PC-3 (cell line): ENCODE results near the gene RAB4A. TPM values are rescaled to one million over a fixed set of nuclear protein-coding genes. Genes with fewer than 3 reads are reported as not detected.

Source experiments
- ATAC-seq: fragments of 200-7000 bp; cut with Tn5 transposase; 2 replicates; pipeline ENCODE4 v1.9.1; 2020; ENCODE audit warnings: mild to moderate bottlenecking, moderate library complexity
- BruUV-seq: library from RNA; stranded (reverse); fragments of 400-500 nt; replicated peaks from 2 replicates; lab custom pipeline; 2021; lab: Mats Ljungman, UMichigan
- CTCF ChIA-PET: fragments of 300-600 bp; sonication (Branson Sonifier 250); formaldehyde crosslinking; loops from one replicate; lab custom pipeline; 2022; ENCODE audit warnings: antibody characterized with exemption; lab: Charles Lee
- POLR2A ChIA-PET: fragments of 300-600 bp; sonication (Branson Sonifier 250); formaldehyde crosslinking; loops from one replicate; lab custom pipeline; 2022; ENCODE audit warnings: antibody characterized with exemption; ENCODE audit not compliant: unreplicated experiment; lab: Charles Lee
- DNase-seq: peaks from one replicate; pipeline ENCODE4 v3.0.0-alpha.2; 2015
- H2AFZ ChIP-seq: fragments of 300-600 bp; sonication (generic); 2 replicates; pipeline ENCODE4 v1.6.0; 2016; ENCODE audit warnings: antibody characterized with exemption, low read length
- H3F3A ChIP-seq: fragments of 300-600 bp; sonication (generic); one replicate; pipeline ENCODE4 v1.6.0; 2017; ENCODE audit warnings: antibody characterized with exemption, low read length, control low read depth, mild to moderate bottlenecking; ENCODE audit not compliant: unreplicated experiment
- H3K27ac ChIP-seq: fragments of 300-600 bp; sonication (generic); 2 replicates; pipeline ENCODE4 v1.5.1; 2016; ENCODE audit warnings: mild to moderate bottlenecking, low read length
- H3K27me3 ChIP-seq: fragments of 300-600 bp; sonication (generic); 2 replicates; pipeline ENCODE4 v1.6.1; 2016; ENCODE audit warnings: low read length, mixed read lengths
- H3K36me3 ChIP-seq: fragments of 300-600 bp; sonication (generic); 2 replicates; pipeline ENCODE4 v1.6.1; 2016; ENCODE audit warnings: low read depth, mixed run types, low read length, mixed read lengths
- H3K4me1 ChIP-seq: fragments of 300-600 bp; sonication (generic); 2 replicates; pipeline ENCODE4 v1.5.1; 2016; ENCODE audit warnings: low read length; ENCODE audit not compliant: insufficient read depth
- H3K4me2 ChIP-seq: fragments of 300-600 bp; sonication (generic); 2 replicates; pipeline ENCODE4 v1.6.0; 2016; ENCODE audit warnings: low read length
- H3K4me3 ChIP-seq: fragments of 300-600 bp; sonication (generic); 2 replicates; pipeline ENCODE4 v1.5.1; 2016; ENCODE audit warnings: mild to moderate bottlenecking, low read length, mixed read lengths
- H3K79me2 ChIP-seq: fragments of 300-600 bp; sonication (generic); 2 replicates; pipeline ENCODE4 v1.6.1; 2017; ENCODE audit warnings: low read length, mixed read lengths
- H3K9ac ChIP-seq: fragments of 300-600 bp; sonication (generic); 2 replicates; pipeline ENCODE4 v1.6.0; 2016; ENCODE audit warnings: mild to moderate bottlenecking, low read length
- H3K9me2 ChIP-seq: fragments of 300-600 bp; sonication (generic); replicated peaks from 2 replicates; pipeline ENCODE4 v1.6.1; 2016; ENCODE audit warnings: mixed run types, low read length, mixed read lengths
- H3K9me3 ChIP-seq: fragments of 300-600 bp; sonication (generic); 2 replicates; pipeline ENCODE4 v1.6.1; 2016; ENCODE audit warnings: low read length, mixed read lengths
- H4K20me1 ChIP-seq: fragments of 300-600 bp; sonication (generic); 2 replicates; pipeline ENCODE4 v1.6.1; 2016; ENCODE audit warnings: low read length, mixed read lengths
- EZH2 ChIP-seq: fragments of 300-600 bp; sonication (generic); IDR thresholded peaks from one replicate; pipeline ENCODE4 v1.6.1; 2017; ENCODE audit warnings: antibody characterized with exemption, mild to moderate bottlenecking, low read length; ENCODE audit not compliant: unreplicated experiment
- EZH2phosphoT487 ChIP-seq: fragments of 300-600 bp; sonication (generic); IDR thresholded peaks from 2 replicates; pipeline ENCODE4 v1.6.1; 2018; ENCODE audit warnings: mild to moderate bottlenecking, antibody characterized with exemption, low read length, borderline replicate concordance
- intact Hi-C: fragments of 100-400 bp; cut with micrococcal nuclease; formaldehyde crosslinking; loops from 2 replicates; pipeline ENCODE4 v1.9.0; 2023
- total RNA-seq: library from RNA; depleted of rRNA; stranded (reverse); fragments of >200 nt; gene quantifications from 2 replicates; pipeline ENCODE4 v1.2.3, GENCODE V29; 2014
- TF ChIP-seq, protein P1 (sequence below): fragments of 300-600 bp; sonication (generic); conservative IDR thresholded peaks from 2 replicates; pipeline ENCODE4 v1.5.1; 2017; ENCODE audit warnings: antibody characterized with exemption, low read depth, mild to moderate bottlenecking, low read length

RAB4A gene
- total RNA-seq, 1 experiment from 2014 or later = 67.0 TPM

DNA sequence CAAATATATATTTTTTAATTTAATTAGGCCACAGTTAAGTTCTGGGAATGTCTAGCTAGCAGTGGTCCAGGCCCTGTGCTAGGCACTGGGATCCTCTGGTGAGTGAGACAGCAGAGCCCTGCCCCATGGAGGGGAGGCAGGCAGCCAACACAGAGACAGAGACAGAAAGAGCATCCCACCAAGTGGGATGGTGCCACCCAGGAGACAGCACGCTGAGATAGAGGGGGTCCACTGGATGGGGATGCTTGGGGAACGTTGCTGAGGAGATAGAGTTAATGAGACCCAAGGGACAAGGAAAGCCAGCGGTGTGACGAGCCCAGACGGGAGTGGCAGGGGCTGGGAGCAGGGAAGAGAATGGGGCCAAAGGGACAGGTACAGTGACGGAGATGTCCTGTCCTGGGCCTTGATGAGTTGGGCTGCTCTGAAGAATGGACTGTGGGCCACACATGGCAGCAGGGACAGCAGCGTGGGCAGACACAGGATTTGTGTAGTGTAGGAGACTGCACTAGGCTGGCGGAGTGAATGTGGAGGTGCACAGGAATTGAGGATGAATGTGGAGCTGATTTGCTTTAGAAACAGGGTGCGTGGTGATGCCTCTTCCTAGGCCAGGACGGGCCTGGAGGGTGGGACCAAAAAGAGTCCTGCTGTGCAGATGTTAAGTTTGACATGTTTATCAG lies 22.8 kb downstream of the RAB4A start:
- TF ChIP-seq, protein P1, sequence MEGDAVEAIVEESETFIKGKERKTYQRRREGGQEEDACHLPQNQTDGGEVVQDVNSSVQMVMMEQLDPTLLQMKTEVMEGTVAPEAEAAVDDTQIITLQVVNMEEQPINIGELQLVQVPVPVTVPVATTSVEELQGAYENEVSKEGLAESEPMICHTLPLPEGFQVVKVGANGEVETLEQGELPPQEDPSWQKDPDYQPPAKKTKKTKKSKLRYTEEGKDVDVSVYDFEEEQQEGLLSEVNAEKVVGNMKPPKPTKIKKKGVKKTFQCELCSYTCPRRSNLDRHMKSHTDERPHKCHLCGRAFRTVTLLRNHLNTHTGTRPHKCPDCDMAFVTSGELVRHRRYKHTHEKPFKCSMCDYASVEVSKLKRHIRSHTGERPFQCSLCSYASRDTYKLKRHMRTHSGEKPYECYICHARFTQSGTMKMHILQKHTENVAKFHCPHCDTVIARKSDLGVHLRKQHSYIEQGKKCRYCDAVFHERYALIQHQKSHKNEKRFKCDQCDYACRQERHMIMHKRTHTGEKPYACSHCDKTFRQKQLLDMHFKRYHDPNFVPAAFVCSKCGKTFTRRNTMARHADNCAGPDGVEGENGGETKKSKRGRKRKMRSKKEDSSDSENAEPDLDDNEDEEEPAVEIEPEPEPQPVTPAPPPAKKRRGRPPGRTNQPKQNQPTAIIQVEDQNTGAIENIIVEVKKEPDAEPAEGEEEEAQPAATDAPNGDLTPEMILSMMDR = no peak
- no peak for TF ChIP-seq EZH2phosphoT487
- TF ChIP-seq EZH2 = no peak
- POLR2A ChIA-PET = no interaction called here
- peaks cover 9% of the 10 kb centered on the region; the same call in 1 of the 2 replicates for H3K36me3 ChIP-seq
- H3K9me2 ChIP-seq = no peaks in the 10 kb centered on the region
- no peak overlapping the region for H2AFZ ChIP-seq
- H3K4me3 ChIP-seq = no peak overlapping the region
- H3K27me3 ChIP-seq = no peaks in the 10 kb centered on the region
- intact Hi-C loops = no loop called here
- H3F3A ChIP-seq = no peaks in the 10 kb centered on the region
- H3K79me2 ChIP-seq = no peaks in the 10 kb centered on the region
- BruUV-seq = no TSS peak
- no peaks in the 10 kb centered on the region for H3K9me3 ChIP-seq
- H3K4me2 ChIP-seq = no peak overlapping the region
- ATAC-seq = no peak
- H4K20me1 ChIP-seq = no peaks in the 10 kb centered on the region
- CTCF ChIA-PET = no interaction called here
- no peak for DNase-seq
- H3K4me1 ChIP-seq = no peaks in the 10 kb centered on the region
- H3K9ac ChIP-seq = no peak overlapping the region
- no peak overlapping the region for H3K27ac ChIP-seq

DNA sequence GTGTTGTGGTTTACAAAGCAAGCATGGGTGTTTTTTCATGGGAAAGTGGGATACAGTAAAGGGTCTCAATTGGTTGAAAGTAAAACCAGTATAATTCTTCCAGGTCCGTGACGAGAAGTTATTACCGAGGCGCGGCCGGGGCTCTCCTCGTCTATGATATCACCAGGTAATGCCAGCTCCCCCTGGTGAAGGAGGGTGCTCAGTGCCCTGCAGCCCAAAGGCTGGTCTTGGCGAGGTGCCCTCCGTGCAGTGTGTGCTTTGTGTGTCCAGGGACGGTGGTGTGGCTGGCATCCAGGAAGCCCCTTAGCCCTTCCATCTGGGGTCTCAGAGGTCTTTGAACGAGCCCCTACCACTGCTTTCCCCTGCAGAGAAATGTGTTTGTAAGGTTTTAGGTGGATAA lies 24.8 kb downstream of the RAB4A start:
- H3K36me3 ChIP-seq = peaks cover 15% of the 10 kb centered on the region; the same call in 1 of the 2 replicates
- H3K4me3 ChIP-seq = no peak overlapping the region
- H3K27ac ChIP-seq = no peak overlapping the region
- POLR2A ChIA-PET = no interaction called here
- TF ChIP-seq EZH2phosphoT487 (no peak), EZH2 (no peak)
- TF ChIP-seq, protein P1 = no peak
- H4K20me1 ChIP-seq = no peaks in the 10 kb centered on the region
- no peaks in the 10 kb centered on the region for H3K27me3 ChIP-seq
- H3K9me3 ChIP-seq = no peaks in the 10 kb centered on the region
- no peak overlapping the region for H3K9ac ChIP-seq
- no peak overlapping the region for H2AFZ ChIP-seq
- no peaks in the 10 kb centered on the region for H3K79me2 ChIP-seq
- H3F3A ChIP-seq = no peaks in the 10 kb centered on the region
- H3K4me2 ChIP-seq = no peak overlapping the region
- ATAC-seq (no peak), DNase-seq (no peak)
- H3K4me1 ChIP-seq = no peaks in the 10 kb centered on the region
- CTCF ChIA-PET = no interaction called here
- BruUV-seq = no TSS peak
- H3K9me2 ChIP-seq = no peaks in the 10 kb centered on the region
- intact Hi-C loops = no loop called here

DNA sequence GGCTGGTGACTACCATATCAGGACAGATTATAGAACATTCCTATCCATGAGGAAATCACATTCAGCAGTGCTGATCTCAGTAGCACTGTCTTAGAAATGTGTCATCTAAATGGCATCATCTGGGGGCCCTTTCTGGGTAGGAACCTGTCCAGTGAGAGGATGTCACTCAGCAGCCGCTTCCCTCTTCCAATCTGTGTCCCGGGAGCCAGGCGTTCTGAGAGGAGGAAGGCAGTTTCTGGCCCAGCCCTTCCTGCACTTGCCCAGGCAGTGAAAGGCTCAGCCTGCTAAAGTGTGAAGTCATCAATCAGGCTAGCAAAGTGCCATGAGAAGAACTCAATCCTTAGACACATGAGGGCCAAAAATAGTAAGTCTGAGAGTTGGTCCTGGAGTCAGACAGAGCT lies 25.6 kb downstream of the RAB4A start:
- no peak overlapping the region for H3K4me2 ChIP-seq
- H3K36me3 ChIP-seq = peaks cover 15% of the 10 kb centered on the region; the same call in 1 of the 2 replicates
- H3K27me3 ChIP-seq = no peaks in the 10 kb centered on the region
- no peaks in the 10 kb centered on the region for H3K79me2 ChIP-seq
- no peaks in the 10 kb centered on the region for H3K9me2 ChIP-seq
- H3K4me1 ChIP-seq = no peaks in the 10 kb centered on the region
- H3K27ac ChIP-seq = no peak overlapping the region
- H4K20me1 ChIP-seq = no peaks in the 10 kb centered on the region
- POLR2A ChIA-PET = no interaction called here
- no peaks in the 10 kb centered on the region for H3K9me3 ChIP-seq
- no peak overlapping the region for H2AFZ ChIP-seq
- no peak for ATAC-seq
- intact Hi-C loops = no loop called here
- no peak overlapping the region for H3K9ac ChIP-seq
- TF ChIP-seq EZH2phosphoT487 (no peak), EZH2 (no peak)
- TF ChIP-seq, protein P1 = no peak
- BruUV-seq = no TSS peak
- CTCF ChIA-PET = no interaction called here
- no peak overlapping the region for H3K4me3 ChIP-seq
- H3F3A ChIP-seq = no peaks in the 10 kb centered on the region
- no peak for DNase-seq
